ENCODE measurements around the gene IL18RAP.

DNA sequence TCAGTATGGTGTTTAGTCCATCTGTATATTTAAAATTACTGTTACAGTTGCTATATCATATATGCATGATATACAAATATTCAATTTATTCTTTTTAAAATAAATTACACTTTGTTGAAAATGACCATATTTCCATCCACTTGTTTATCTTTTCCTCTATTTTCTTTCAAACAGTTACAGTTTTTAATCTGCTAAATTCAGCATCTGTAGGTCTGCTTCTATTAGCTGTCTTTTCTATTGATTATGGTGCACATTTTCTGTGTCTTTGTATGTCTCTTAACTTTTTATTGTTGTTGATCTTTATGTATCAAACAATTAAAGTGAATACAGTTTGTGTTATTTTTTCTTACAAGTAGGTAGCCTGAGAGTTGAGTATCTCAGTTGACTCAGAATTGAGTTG lies 39.2 kb upstream of the IL18RAP start:
- TF ChIP-seq, protein P1, sequence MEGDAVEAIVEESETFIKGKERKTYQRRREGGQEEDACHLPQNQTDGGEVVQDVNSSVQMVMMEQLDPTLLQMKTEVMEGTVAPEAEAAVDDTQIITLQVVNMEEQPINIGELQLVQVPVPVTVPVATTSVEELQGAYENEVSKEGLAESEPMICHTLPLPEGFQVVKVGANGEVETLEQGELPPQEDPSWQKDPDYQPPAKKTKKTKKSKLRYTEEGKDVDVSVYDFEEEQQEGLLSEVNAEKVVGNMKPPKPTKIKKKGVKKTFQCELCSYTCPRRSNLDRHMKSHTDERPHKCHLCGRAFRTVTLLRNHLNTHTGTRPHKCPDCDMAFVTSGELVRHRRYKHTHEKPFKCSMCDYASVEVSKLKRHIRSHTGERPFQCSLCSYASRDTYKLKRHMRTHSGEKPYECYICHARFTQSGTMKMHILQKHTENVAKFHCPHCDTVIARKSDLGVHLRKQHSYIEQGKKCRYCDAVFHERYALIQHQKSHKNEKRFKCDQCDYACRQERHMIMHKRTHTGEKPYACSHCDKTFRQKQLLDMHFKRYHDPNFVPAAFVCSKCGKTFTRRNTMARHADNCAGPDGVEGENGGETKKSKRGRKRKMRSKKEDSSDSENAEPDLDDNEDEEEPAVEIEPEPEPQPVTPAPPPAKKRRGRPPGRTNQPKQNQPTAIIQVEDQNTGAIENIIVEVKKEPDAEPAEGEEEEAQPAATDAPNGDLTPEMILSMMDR (IDR thresholded peaks at IDR 0.05), result no peak
- TF ChIP-seq POLR2A (IDR thresholded peaks at IDR 0.05), result no peak
- no peak for TF ChIP-seq EP300 (IDR thresholded peaks at IDR 0.05)

Measured in tibial nerve (tissue), 4 donors.